Endothelial cell of umbilical vein (primary cell): ENCODE data around the gene COL23A1. TPM values are rescaled to one million over a fixed set of nuclear protein-coding genes. Genes with fewer than 3 reads are reported as not detected.

Source experiments
- BruUV-seq: library from RNA; stranded (reverse); fragments of 400-500 nt; replicated peaks from 2 replicates; lab custom pipeline; 2021; lab: Mats Ljungman, UMichigan
- CTCF ChIA-PET: fragments of 300-600, 350-600 bp; sonication (Branson Sonifier 250); formaldehyde crosslinking; loops from one replicate; lab custom pipeline; 2021; ENCODE audit warnings: antibody characterized with exemption, inconsistent platforms; lab: Charles Lee
- POLR2A ChIA-PET: fragments of 300-600, 350-600 bp; sonication (Branson Sonifier 250); formaldehyde crosslinking; loops from one replicate; lab custom pipeline; 2021; ENCODE audit warnings: antibody characterized with exemption, inconsistent platforms; lab: Charles Lee
- DNase-seq: peaks from one replicate; pipeline ENCODE4 v3.0.0-alpha.2; 2011; ENCODE audit warnings: low read depth, low spot score
- FAIRE-seq: peaks from 2 replicates; lab custom pipeline; 2011; peaks lifted over from hg19 to GRCh38; lab: Jason Lieb, UNC
- H2AFZ ChIP-seq: 2 replicates; pipeline ENCODE4 v1.6.0; 2012; ENCODE audit warnings: low read depth, low read length, control low read depth, inconsistent platforms
- H3K27ac ChIP-seq: 2 replicates; pipeline ENCODE4 v1.5.1; 2011; ENCODE audit warnings: low read depth, mild to moderate bottlenecking, control low read depth, low read length, moderate library complexity; ENCODE audit not compliant: insufficient read depth
- H3K27me3 ChIP-seq, 2 experiments: 2 replicates each; pipeline versions ENCODE4 v1.6.0 to v1.6.1; 2011; ENCODE audit warnings: low read length in 2 of 2, mixed read lengths in 1 of 2; ENCODE audit not compliant: control insufficient read depth in 2 of 2, insufficient read depth in 2 of 2
- H3K36me3 ChIP-seq, 2 experiments: 2 replicates in 1 of 2; 3 replicates in 1 of 2; pipeline ENCODE4 v1.5.1; 2011; ENCODE audit warnings: low read length in 2 of 2, mild to moderate bottlenecking in 1 of 2, moderate library complexity in 1 of 2; ENCODE audit not compliant: control insufficient read depth in 2 of 2, insufficient read depth in 2 of 2; ENCODE audit errors: extremely low read depth in 1 of 2
- H3K4me1 ChIP-seq: 3 replicates; pipeline ENCODE4 v1.5.1; 2011; ENCODE audit warnings: mild to moderate bottlenecking, low read length; ENCODE audit not compliant: control insufficient read depth, insufficient read depth; ENCODE audit errors: extremely low read depth
- H3K4me2 ChIP-seq: 2 replicates; pipeline ENCODE4 v1.6.1; 2011; ENCODE audit warnings: low read length, control low read depth, mixed read lengths; ENCODE audit not compliant: insufficient read depth
- H3K4me3 ChIP-seq, 3 experiments: fragments of 200-600 bp in 1 of 3; sonication (generic), shearing (Covaris generic) in 1 of 3; replicated peaks in 1 of 3; 2 replicates each; pipeline ENCODE4 v1.5.1; 2011 to 2016; ENCODE audit warnings: control low read depth in 3 of 3, low read length in 3 of 3, mild to moderate bottlenecking in 2 of 3, inconsistent platforms in 1 of 3, low read depth in 1 of 3, moderate library complexity in 1 of 3; ENCODE audit not compliant: insufficient read depth in 1 of 3
- H3K79me2 ChIP-seq: 2 replicates; pipeline ENCODE4 v1.6.0; 2012; ENCODE audit warnings: low read length, inconsistent platforms; ENCODE audit not compliant: control insufficient read depth, insufficient read depth
- H3K9ac ChIP-seq: replicated peaks from 2 replicates; pipeline ENCODE3; 2011; ENCODE audit warnings: low read length, control low read depth; ENCODE audit not compliant: insufficient read depth; ENCODE audit errors: extremely low read depth
- H3K9me1 ChIP-seq: replicated peaks from 3 replicates; pipeline ENCODE4 v1.6.0; 2011; ENCODE audit warnings: mild to moderate bottlenecking, low read length; ENCODE audit not compliant: control insufficient read depth, insufficient read depth; ENCODE audit errors: extremely low read depth
- H3K9me3 ChIP-seq: replicated peaks from 2 replicates; pipeline ENCODE4 v1.5.1; 2012; ENCODE audit warnings: low read length, inconsistent platforms; ENCODE audit not compliant: control insufficient read depth, insufficient read depth
- H4K20me1 ChIP-seq: replicated peaks from 2 replicates; pipeline ENCODE3; 2011; ENCODE audit warnings: mild to moderate bottlenecking, low read length; ENCODE audit not compliant: control insufficient read depth, insufficient read depth; ENCODE audit errors: extremely low read depth
- CTCF ChIP-seq, 2 donors: IDR thresholded peaks; 1 replicate in 1 of 2; 2 replicates in 1 of 2; pipeline ENCODE4 v1.5.1; 2011; ENCODE audit warnings: low read length in 2 of 2, mild to moderate bottlenecking in 2 of 2, moderate library complexity in 2 of 2, control low read depth in 1 of 2, inconsistent platforms in 1 of 2, low read depth in 1 of 2; ENCODE audit not compliant: insufficient read depth in 1 of 2; ENCODE audit errors: extremely low read depth in 1 of 2
- FOS ChIP-seq: IDR thresholded peaks from 2 replicates; pipeline ENCODE4 v1.6.1; 2011; ENCODE audit warnings: mild to moderate bottlenecking, low read length, moderate library complexity, borderline replicate concordance; ENCODE audit not compliant: insufficient read depth
- GATA2 ChIP-seq: IDR thresholded peaks from 2 replicates; pipeline ENCODE4 v1.7.0; 2011; ENCODE audit warnings: low read depth, mild to moderate bottlenecking, moderate library complexity, mixed read lengths, low read length; ENCODE audit not compliant: insufficient read length, insufficient read depth
- JUN ChIP-seq: IDR thresholded peaks from 2 replicates; pipeline ENCODE4 v1.6.1; 2011; ENCODE audit warnings: borderline replicate concordance, low read depth; ENCODE audit not compliant: insufficient read length, insufficient read depth
- MAX ChIP-seq: IDR thresholded peaks from 2 replicates; pipeline ENCODE4 v1.6.1; 2011; ENCODE audit not compliant: insufficient read depth, insufficient read length
- MYC ChIP-seq: IDR thresholded peaks from one replicate; pipeline ENCODE4 v1.6.1; 2011; ENCODE audit warnings: mild to moderate bottlenecking, low read depth, low read length
- POLR2A ChIP-seq: IDR thresholded peaks from 2 replicates; pipeline ENCODE4 v1.6.1; 2012; ENCODE audit warnings: low read depth, mild to moderate bottlenecking, control low read depth, low read length
- POLR2AphosphoS5 ChIP-seq: IDR thresholded peaks from 2 replicates; pipeline ENCODE4 v1.6.1; 2012; ENCODE audit warnings: low read depth, mild to moderate bottlenecking, control low read depth, low read length, moderate library complexity; ENCODE audit not compliant: insufficient read depth
- dilution Hi-C: fragments of 300-500 bp; cut with MboI; formaldehyde crosslinking; loops from one replicate; pipeline ENCODE4 v1.15.0; 2019; ENCODE audit warnings: low sequenced_read_pairs; ENCODE audit not compliant: extremely low pct_ligation_motif_present
- intact Hi-C: fragments of 100-400 bp; cut with micrococcal nuclease; formaldehyde crosslinking; loops from one replicate; pipeline ENCODE4 v1.10.0; 2022
- polyA plus RNA-seq, 4 experiments: library from polyadenylated mRNA; depleted of rRNA in 3 of 4; stranded (reverse) in 3 of 4; unstranded in 1 of 4; fragments of >200 nt; gene quantifications; 2 replicates each; pipeline versions ENCODE4 v1.2.1 to v1.2.3, GENCODE V29; 2011 to 2012; ENCODE audit warnings: missing spikeins in 1 of 4
- total RNA-seq: library from RNA; stranded (reverse); gene quantifications from 2 replicates; pipeline ENCODE4 v1.2.3, GENCODE V29; 2021

Gene COL23A1
- total and polyA plus RNA-seq, 2 donors (not counting 3 experiments of a cell fraction or from before 2014, with no cell fraction given): not detected

- TF ChIP-seq GATA2: no peak
- no peak for TF ChIP-seq POLR2A
- no peak for TF ChIP-seq MYC
- no peak for TF ChIP-seq POLR2AphosphoS5
- TF ChIP-seq JUN: no peak
- TF ChIP-seq MAX: no peak
- TF ChIP-seq FOS: no peak
- TF ChIP-seq CTCF (IDR thresholded peaks at IDR 0.05; ENCODE audit: extremely low read depth in 1 of 2, insufficient read depth in 1 of 2, low read depth in 1 of 2, low read length in 2 of 2): no peak
- CTCF ChIA-PET: interaction anchor here (1.7 kb wide), 1 partner anchor 18 kb away, joined by 6 read pairs; no protein-coding TSS in a partner anchor
Measured at GRCh38 chr5:178216779-178217178, 373.4 kb downstream of the COL23A1 start.

More at GRCh38 chr5:178216779-178217178, 373.4 kb downstream of the COL23A1 start:
- Histone ChIP-seq H3K9me3 (no peaks in the 10 kb centered on the region), H2AFZ (no peak overlapping the region), H3K4me1 (no peaks in the 10 kb centered on the region), H3K27me3 (no peaks in the 10 kb centered on the region), H4K20me1 (no peaks in the 10 kb centered on the region), H3K36me3 (peaks cover 21 to 43% of the 10 kb centered on the region in 2 experiments), H3K4me3 (no peak overlapping the region), H3K4me2 (no peak overlapping the region), H3K9me1 (no peaks in the 10 kb centered on the region), H3K9ac (no peak overlapping the region), H3K27ac (no peak overlapping the region), H3K79me2 (no peaks in the 10 kb centered on the region)
- intact Hi-C loops: no loop called here
- BruUV-seq: no TSS peak
- dilution Hi-C loops: no loop called here
- FAIRE-seq (no peak), DNase-seq (no peak)
- POLR2A ChIA-PET: interaction anchor here (1.6 kb wide), 1 partner anchor 13 kb away, joined by 6 read pairs; the partner anchor contains the start of gene HNRNPAB
